Lung (tissue), 12 donors: Measurements from ENCODE around the gene SDK2. TPM values are rescaled to one million over a fixed set of nuclear protein-coding genes. Genes with fewer than 3 reads are reported as not detected.
A peak's percentile ranks its signal among the peaks of the same experiment; 100 is the strongest.

Experiments
- ATAC-seq: fragments of 200-7000 bp; cut with Tn5 transposase; one replicate; pipeline ENCODE4 v1.9.1; 2020; ENCODE audit warnings: moderate number of reproducible peaks; ENCODE audit not compliant: insufficient read depth, low FRiP score
- DNase-seq, 3 donors: peaks; one replicate each; pipeline ENCODE4 v3.0.0-alpha.2; 2013 to 2017
- H3K27ac ChIP-seq, 2 donors: one replicate each; pipeline ENCODE4 v1.5.1; 2013; ENCODE audit warnings: mild to moderate bottlenecking in 2 of 2, moderate library complexity in 2 of 2, control low read depth in 1 of 2, inconsistent platforms in 1 of 2, low read depth in 1 of 2, low read length in 1 of 2
- H3K27me3 ChIP-seq, 3 donors: one replicate each; pipeline ENCODE4 v1.5.1; 2013; ENCODE audit warnings: low read length in 2 of 3; ENCODE audit not compliant: control insufficient read depth in 3 of 3, insufficient read depth in 3 of 3
- H3K36me3 ChIP-seq, 4 donors: one replicate each; pipeline ENCODE4 v1.5.1; 2013; ENCODE audit warnings: low read length in 4 of 4, mild to moderate bottlenecking in 1 of 4, moderate library complexity in 1 of 4; ENCODE audit not compliant: control insufficient read depth in 4 of 4, insufficient read depth in 4 of 4
- H3K4me1 ChIP-seq, 5 donors: one replicate each; pipeline ENCODE4 v1.5.1; 2013; ENCODE audit warnings: low read length in 5 of 5, mild to moderate bottlenecking in 2 of 5, moderate library complexity in 1 of 5; ENCODE audit not compliant: control insufficient read depth in 5 of 5, insufficient read depth in 5 of 5
- H3K4me3 ChIP-seq: one replicate; pipeline ENCODE4 v1.5.1; 2013; ENCODE audit warnings: mild to moderate bottlenecking, control low read depth, moderate library complexity
- H3K9ac ChIP-seq, 2 donors: one replicate each; pipeline ENCODE4 v1.5.1; 2013; ENCODE audit warnings: low read length in 2 of 2, control low read depth in 1 of 2; ENCODE audit not compliant: insufficient read depth in 1 of 2
- H3K9me3 ChIP-seq, 4 donors: one replicate each; pipeline ENCODE4 v1.5.1; 2013; ENCODE audit warnings: low read length in 3 of 4, mild to moderate bottlenecking in 1 of 4, moderate library complexity in 1 of 4; ENCODE audit not compliant: control insufficient read depth in 4 of 4, insufficient read depth in 3 of 4
- CTCF ChIP-seq: IDR thresholded peaks from 2 replicates; pipeline ENCODE4 v1.5.1; 2012; ENCODE audit warnings: mild to moderate bottlenecking; ENCODE audit errors: control extremely low read depth, extremely low read depth
- WGBS, 2 donors: extraction: QIAGEN DNeasy Blood & Tissue Kit; methylation state at CpG; one replicate each; pipeline ENCODE4 v1.1.7; 2013; 5-methylcytosine and 5-hydroxymethylcytosine counted together
- polyA plus RNA-seq, 2 donors: library from polyadenylated mRNA; stranded (reverse); fragments of 200-250 nt; gene quantifications; one replicate each; pipeline ENCODE4 v1.2.1, GENCODE V29; 2013
- total RNA-seq, 2 donors: library from RNA; depleted of rRNA in 1 of 2; stranded (reverse); fragments of >200 nt in 1 of 2; gene quantifications; one replicate each; pipeline ENCODE4 v1.2.1, GENCODE V29; 2014 to 2021
- donor health status: control.
- donor health status: control.
- donor health status: Bipolar disorder and iron deficiency.
- donor health status: healthy.
- donor health status: DM: yes; HTN: yes; CAD: no.

The SDK2 gene
- total and polyA plus RNA-seq, 4 donors, result 0.91 to 41.7 (median 4.3) TPM

GRCh38 chr17:73365301-73365874 lies 278.9 kb downstream of the SDK2 start:
- Histone ChIP-seq H3K9ac (peak overlapping the region in 1 of 2 donors; percentile 34), H3K27me3 (no peaks in the 10 kb centered on the region), H3K27ac (peak overlapping the region; percentile 57 to 71), H3K4me1 (peaks cover 0 to 44% (median 15%) of the 10 kb centered on the region in 5 donors), H3K4me3 (no peak overlapping the region), H3K36me3 (no peaks in the 10 kb centered on the region), H3K9me3 (no peaks in the 10 kb centered on the region)
- TF ChIP-seq CTCF, result no peak
- DNase-seq, result peak; percentile 76 to 91 (median 76)
- WGBS, 2 donors, result 59 to 72% methylated on average over 20 of the region's 20 CpGs
- no peak for ATAC-seq

- Histone ChIP-seq H3K9me3 (no peaks in the 10 kb centered on the region), H3K27ac (no peak overlapping the region), H3K9ac (no peak overlapping the region), H3K27me3 (no peaks in the 10 kb centered on the region), H3K4me1 (peaks cover 0 to 44% (median 12%) of the 10 kb centered on the region in 5 donors), H3K4me3 (no peak overlapping the region), H3K36me3 (no peaks in the 10 kb centered on the region)
- 94 to 95% methylated on average over 4 of the region's 4 CpGs for WGBS, 2 donors
- TF ChIP-seq CTCF, result no peak
- DNase-seq, result no peak
- ATAC-seq, result no peak
Measured at GRCh38 chr17:73364155-73364522, 280.1 kb downstream of the SDK2 start.

GRCh38 chr17:73363442-73364154 lies 280.6 kb downstream of the SDK2 start:
- ATAC-seq (no peak), DNase-seq (no peak)
- no peak overlapping the region for H3K9ac ChIP-seq
- peaks cover 0 to 40% (median 12%) of the 10 kb centered on the region in 5 donors for H3K4me1 ChIP-seq
- no peak overlapping the region for H3K27ac ChIP-seq
- no peaks in the 10 kb centered on the region for H3K9me3 ChIP-seq
- TF ChIP-seq CTCF, result no peak
- H3K4me3 ChIP-seq, result no peak overlapping the region
- H3K27me3 ChIP-seq, result no peaks in the 10 kb centered on the region
- no peaks in the 10 kb centered on the region for H3K36me3 ChIP-seq
- 82 to 86% methylated on average over 8 of the region's 8 CpGs for WGBS, 2 donors
